Measurements from ENCODE around the gene H2AZ2. TPM values are rescaled to one million over a fixed set of nuclear protein-coding genes. Genes with fewer than 3 reads are reported as not detected.
"Not testable (repeated sequence)": the region's sequence is repeated elsewhere in the genome, so short reads cannot be mapped to it uniquely, and the experiment has no call there.

H2AZ2 gene
- 168 and 199 TPM in 2 replicates for total RNA-seq

- DNase-seq (ENCODE audit: low read depth in 2 of 2), result peak; percentile 99 to 100
These were observed at the start of gene H2AZ2 for GRCh38 chr7:44847920-44848634. TSS of gene H2AZ2 (minus strand) at chr7:44848087. CDS start at chr7:44847971, 116 bp downstream.

GRCh38 chr7:44897309-44897708, 49.4 kb upstream of the H2AZ2 start:
- DNase-seq (ENCODE audit: low read depth in 2 of 2), result no peak

- no peak for DNase-seq (ENCODE audit: low read depth in 2 of 2)
These were observed 47.1 kb upstream of the H2AZ2 start for GRCh38 chr7:44894888-44895580.

GRCh38 chr7:44893710-44894234, 45.9 kb upstream of the H2AZ2 start:
- DNase-seq (ENCODE audit: low read depth in 2 of 2), result no peak

GRCh38 chr7:44891791-44892190, 43.9 kb upstream of the H2AZ2 start:
- no peak for DNase-seq (ENCODE audit: low read depth in 2 of 2)

GRCh38 chr7:44891372-44891771, 43.5 kb upstream of the H2AZ2 start:
- no peak for DNase-seq (ENCODE audit: low read depth in 2 of 2)

- no peak for DNase-seq (ENCODE audit: low read depth in 2 of 2)
These were observed 41.3 kb upstream of the H2AZ2 start for GRCh38 chr7:44889086-44889781.

- no peak for DNase-seq (ENCODE audit: low read depth in 2 of 2)
These were observed 39.4 kb upstream of the H2AZ2 start for GRCh38 chr7:44887293-44887692.

GRCh38 chr7:44885394-44886317, 37.8 kb upstream of the H2AZ2 start, which contains the start of gene PURB:
TSS of gene PURB (minus strand) at chr7:44885530. CDS start at chr7:44885348, 182 bp downstream.
- peak; percentile 86 to 96 for DNase-seq (ENCODE audit: low read depth in 2 of 2)

- DNase-seq (ENCODE audit: low read depth in 2 of 2), result peak in 1 of 2 donors; percentile 81
These were observed 36.9 kb upstream of the H2AZ2 start for GRCh38 chr7:44884621-44885393.

GRCh38 chr7:44883961-44884620, 36.2 kb upstream of the H2AZ2 start:
- DNase-seq (ENCODE audit: low read depth in 2 of 2), result no peak

GRCh38 chr7:44882899-44883298, 35.0 kb upstream of the H2AZ2 start:
- no peak for DNase-seq (ENCODE audit: low read depth in 2 of 2)

- peak in 1 of 2 donors; percentile 47 for DNase-seq (ENCODE audit: low read depth in 2 of 2)
These were observed 33.7 kb upstream of the H2AZ2 start for GRCh38 chr7:44881610-44882009.

GRCh38 chr7:44881066-44881600, 33.2 kb upstream of the H2AZ2 start:
- peak; percentile 82 to 91 for DNase-seq (ENCODE audit: low read depth in 2 of 2)

GRCh38 chr7:44880317-44881018, 32.6 kb upstream of the H2AZ2 start:
- DNase-seq (ENCODE audit: low read depth in 2 of 2), result no peak

GRCh38 chr7:44876393-44876792, 28.5 kb upstream of the H2AZ2 start:
- DNase-seq (ENCODE audit: low read depth in 2 of 2), result no peak

- DNase-seq (ENCODE audit: low read depth in 2 of 2), result no peak
These were observed 27.4 kb upstream of the H2AZ2 start for GRCh38 chr7:44875241-44875640.

GRCh38 chr7:44872787-44873186, 24.9 kb upstream of the H2AZ2 start:
- no peak for DNase-seq (ENCODE audit: low read depth in 2 of 2)

- DNase-seq (ENCODE audit: low read depth in 2 of 2), result not testable (repeated sequence)
These were observed 24.0 kb upstream of the H2AZ2 start for GRCh38 chr7:44871918-44872317.

Data from dermis microvascular lymphatic vessel endothelial cell (primary cell).